Measurements from ENCODE around the gene CDC42BPB. TPM values are rescaled to one million over a fixed set of nuclear protein-coding genes. Genes with fewer than 3 reads are reported as not detected.

Gene CDC42BPB
- total RNA-seq, 6 donors from 2014 or later = 108 to 268 (median 124) TPM

DNA sequence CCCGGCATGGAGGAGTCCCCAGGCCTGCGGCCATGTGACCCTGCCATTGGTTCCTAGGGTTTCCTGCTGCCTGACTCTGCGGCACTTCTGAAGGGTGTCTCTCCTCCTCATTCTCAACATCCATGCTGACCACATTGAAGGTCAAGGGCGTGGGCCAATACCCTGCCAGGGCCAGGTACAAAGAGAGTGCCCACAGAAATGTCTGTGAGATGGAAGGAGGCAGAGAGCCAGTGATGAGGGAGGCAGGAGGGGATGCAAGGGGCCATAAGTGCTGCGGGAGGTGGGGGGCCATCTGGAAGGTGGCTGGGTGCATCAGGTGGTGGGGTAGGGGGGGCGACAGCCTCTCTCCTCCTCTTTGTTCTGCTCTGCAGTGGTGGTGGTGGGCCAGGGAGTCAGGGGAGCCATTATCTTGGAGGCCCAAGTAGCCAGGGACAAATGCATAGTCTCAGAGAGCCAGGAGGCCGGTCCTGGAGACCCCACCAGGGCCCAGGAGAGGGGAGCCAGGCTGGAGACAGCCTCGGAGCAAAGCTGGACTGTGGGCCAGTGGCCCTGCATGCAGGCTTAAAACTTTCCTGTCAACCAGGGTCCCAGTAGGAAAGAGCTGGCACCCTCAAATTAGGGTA lies 13.0 kb upstream of the CDC42BPB start:
- no peak overlapping the region for H3K4me3 ChIP-seq
- no peaks in the 10 kb centered on the region for H3K27me3 ChIP-seq
- 83 to 87% methylated on average over 5 to 8 of the region's 8 CpGs for WGBS, 2 donors
- TF ChIP-seq CTCF (IDR thresholded peaks at IDR 0.05) (no peak), POLR2A (IDR thresholded peaks at IDR 0.05) (no peak), POLR2AphosphoS5 (IDR thresholded peaks at IDR 0.05) (no peak), EP300 (IDR thresholded peaks at IDR 0.05) (no peak)
- DNase-seq = no peak
- no peaks in the 10 kb centered on the region for H3K9me3 ChIP-seq
- H3K4me1 ChIP-seq = peaks cover 33 to 67% (median 39%) of the 10 kb centered on the region in 4 donors
- peak overlapping the region; percentile 40 to 64 (median 56) for H3K27ac ChIP-seq
- no peaks in the 10 kb centered on the region for H3K36me3 ChIP-seq
- no peak for ATAC-seq (ENCODE audit: low FRiP score in 2 of 2)

- Histone ChIP-seq H3K36me3 (no peaks in the 10 kb centered on the region), H3K9me3 (no peaks in the 10 kb centered on the region), H3K27me3 (no peaks in the 10 kb centered on the region), H3K4me1 (peaks cover 31 to 56% (median 35%) of the 10 kb centered on the region in 4 donors), H3K4me3 (no peak overlapping the region), H3K27ac (peak overlapping the region in 3 of 4 donors; percentile 35 to 72 (median 65))
- ATAC-seq (ENCODE audit: low FRiP score in 2 of 2) (no peak), DNase-seq (no peak)
- no peak for TF ChIP-seq POLR2A (IDR thresholded peaks at IDR 0.05)
- TF ChIP-seq CTCF (IDR thresholded peaks at IDR 0.05) = no peak
- TF ChIP-seq POLR2AphosphoS5 (IDR thresholded peaks at IDR 0.05) = no peak
- TF ChIP-seq EP300 (IDR thresholded peaks at IDR 0.05) = no peak
- 68 to 76% methylated on average over 19 to 22 of the region's 22 CpGs for WGBS, 2 donors
Measured at GRCh38 chr14:103068351-103069073, 11.2 kb upstream of the CDC42BPB start.

DNA sequence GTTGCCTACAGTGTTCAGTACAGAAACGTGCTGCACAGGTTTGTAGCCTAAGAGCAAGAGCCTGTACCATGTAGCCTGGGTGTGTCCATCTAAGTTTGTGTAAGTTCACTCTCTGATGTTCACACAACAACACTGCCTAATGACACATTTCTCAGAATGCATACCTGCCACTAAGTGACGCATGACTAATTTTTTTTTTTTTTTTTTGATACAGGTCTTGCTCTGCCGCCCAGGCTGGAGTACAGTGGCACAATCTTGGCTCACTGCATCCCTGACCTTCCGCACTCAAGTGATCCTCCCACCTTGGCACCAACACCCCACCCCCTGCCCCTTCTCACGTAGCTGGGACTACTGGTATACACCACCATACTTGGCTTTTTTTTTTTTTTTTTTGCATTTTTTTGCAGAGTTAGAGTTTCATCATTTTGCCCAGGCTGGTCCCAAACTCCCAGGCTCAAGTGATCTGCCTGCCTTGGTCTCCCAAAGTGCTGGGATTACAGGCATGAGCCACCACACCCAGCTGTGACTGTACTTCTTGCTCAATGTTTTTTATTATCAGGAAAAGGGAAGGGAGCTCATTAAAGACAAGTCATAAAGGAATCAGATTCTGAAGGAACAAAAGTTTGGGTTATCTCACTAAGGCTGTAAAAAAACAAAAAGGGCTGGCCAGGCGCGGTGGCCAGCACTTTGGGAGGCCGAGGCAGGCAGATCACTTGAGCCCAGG lies 10.0 kb upstream of the CDC42BPB start:
- H3K36me3 ChIP-seq = no peaks in the 10 kb centered on the region
- peak overlapping the region; percentile 35 to 72 (median 54) for H3K27ac ChIP-seq
- no peak overlapping the region for H3K4me3 ChIP-seq
- 66 to 68% methylated on average over 8 of the region's 8 CpGs for WGBS, 2 donors
- ATAC-seq (ENCODE audit: low FRiP score in 2 of 2) = peak in 1 of 2 donors; percentile 73
- TF ChIP-seq EP300 (IDR thresholded peaks at IDR 0.05) (no peak), CTCF (IDR thresholded peaks at IDR 0.05) (no peak), POLR2A (IDR thresholded peaks at IDR 0.05) (no peak), POLR2AphosphoS5 (IDR thresholded peaks at IDR 0.05) (no peak)
- DNase-seq = no peak
- H3K4me1 ChIP-seq = peaks cover 31 to 52% (median 35%) of the 10 kb centered on the region in 4 donors
- no peaks in the 10 kb centered on the region for H3K27me3 ChIP-seq
- H3K9me3 ChIP-seq = no peaks in the 10 kb centered on the region

DNA sequence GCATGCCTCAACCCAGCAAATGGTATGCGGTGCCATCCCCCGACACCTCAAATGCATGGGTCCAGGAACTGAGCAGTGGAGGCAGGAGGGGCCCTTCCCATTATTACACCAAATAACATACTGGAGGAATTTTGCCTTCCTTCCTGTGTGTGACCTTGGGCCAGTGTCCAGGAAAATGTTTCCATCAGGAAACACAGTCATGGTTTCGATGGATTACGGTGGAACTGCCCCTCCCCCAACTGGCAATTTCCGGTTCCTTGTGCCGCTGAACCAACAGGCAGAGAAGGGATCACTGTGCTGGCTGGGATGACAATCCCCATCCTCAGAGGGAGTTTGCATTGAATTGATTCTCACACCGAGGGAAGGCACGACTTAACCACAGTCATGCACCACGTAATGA lies 9.1 kb upstream of the CDC42BPB start:
- Histone ChIP-seq H3K4me1 (peaks cover 30 to 42% (median 31%) of the 10 kb centered on the region in 4 donors), H3K27me3 (no peaks in the 10 kb centered on the region), H3K9me3 (no peaks in the 10 kb centered on the region), H3K27ac (peak overlapping the region in 3 of 4 donors; percentile 31 to 72 (median 40)), H3K4me3 (no peak overlapping the region), H3K36me3 (no peaks in the 10 kb centered on the region)
- ATAC-seq (ENCODE audit: low FRiP score in 2 of 2) (no peak), DNase-seq (no peak)
- WGBS, 2 donors = 53 to 69% methylated on average over 7 to 9 of the region's 9 CpGs
- TF ChIP-seq EP300 (IDR thresholded peaks at IDR 0.05) (peak in 1 of 4 donors; percentile 52), POLR2A (IDR thresholded peaks at IDR 0.05) (no peak), POLR2AphosphoS5 (IDR thresholded peaks at IDR 0.05) (peak; percentile 70 to 87)

DNA sequence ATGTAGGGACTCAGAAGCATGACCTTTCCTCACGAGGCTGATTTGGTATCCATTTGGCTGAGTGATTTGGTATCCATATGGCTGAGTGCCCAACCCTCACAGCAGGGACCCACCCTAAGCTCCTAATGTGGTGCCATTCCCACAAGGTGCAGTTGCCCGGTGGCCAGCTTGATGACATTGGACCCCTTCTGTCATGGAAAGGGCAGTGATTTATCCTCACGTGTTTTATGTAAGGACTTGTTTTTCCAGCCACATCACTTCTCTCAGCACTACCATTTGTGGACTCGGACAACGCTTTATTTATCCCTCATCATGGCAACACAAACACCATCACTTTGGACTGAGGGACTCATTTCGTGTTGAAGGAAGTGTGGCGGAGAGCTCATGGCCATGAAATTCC lies 8.5 kb upstream of the CDC42BPB start:
- ATAC-seq (ENCODE audit: low FRiP score in 2 of 2) (no peak), DNase-seq (no peak)
- Histone ChIP-seq H3K27me3 (no peaks in the 10 kb centered on the region), H3K9me3 (no peaks in the 10 kb centered on the region), H3K36me3 (no peaks in the 10 kb centered on the region), H3K27ac (peak overlapping the region in 3 of 4 donors; percentile 31 to 63 (median 61)), H3K4me3 (no peak overlapping the region), H3K4me1 (peaks cover 25 to 37% (median 29%) of the 10 kb centered on the region in 4 donors)
- no peak for TF ChIP-seq POLR2AphosphoS5 (IDR thresholded peaks at IDR 0.05)
- TF ChIP-seq POLR2A (IDR thresholded peaks at IDR 0.05) = no peak
- no peak for TF ChIP-seq EP300 (IDR thresholded peaks at IDR 0.05)
- TF ChIP-seq CTCF (IDR thresholded peaks at IDR 0.05) = no peak
- 68 to 75% methylated on average over 7 of the region's 7 CpGs for WGBS, 2 donors

All from upper lobe of left lung (tissue), 6 donors.